ENCODE results near the gene PDZD7.

Gene PDZD7

GRCh38 chr10:101060951-101061623 lies 30.2 kb upstream of the PDZD7 start:
- peak; percentile 92 for DNase-seq

DNA sequence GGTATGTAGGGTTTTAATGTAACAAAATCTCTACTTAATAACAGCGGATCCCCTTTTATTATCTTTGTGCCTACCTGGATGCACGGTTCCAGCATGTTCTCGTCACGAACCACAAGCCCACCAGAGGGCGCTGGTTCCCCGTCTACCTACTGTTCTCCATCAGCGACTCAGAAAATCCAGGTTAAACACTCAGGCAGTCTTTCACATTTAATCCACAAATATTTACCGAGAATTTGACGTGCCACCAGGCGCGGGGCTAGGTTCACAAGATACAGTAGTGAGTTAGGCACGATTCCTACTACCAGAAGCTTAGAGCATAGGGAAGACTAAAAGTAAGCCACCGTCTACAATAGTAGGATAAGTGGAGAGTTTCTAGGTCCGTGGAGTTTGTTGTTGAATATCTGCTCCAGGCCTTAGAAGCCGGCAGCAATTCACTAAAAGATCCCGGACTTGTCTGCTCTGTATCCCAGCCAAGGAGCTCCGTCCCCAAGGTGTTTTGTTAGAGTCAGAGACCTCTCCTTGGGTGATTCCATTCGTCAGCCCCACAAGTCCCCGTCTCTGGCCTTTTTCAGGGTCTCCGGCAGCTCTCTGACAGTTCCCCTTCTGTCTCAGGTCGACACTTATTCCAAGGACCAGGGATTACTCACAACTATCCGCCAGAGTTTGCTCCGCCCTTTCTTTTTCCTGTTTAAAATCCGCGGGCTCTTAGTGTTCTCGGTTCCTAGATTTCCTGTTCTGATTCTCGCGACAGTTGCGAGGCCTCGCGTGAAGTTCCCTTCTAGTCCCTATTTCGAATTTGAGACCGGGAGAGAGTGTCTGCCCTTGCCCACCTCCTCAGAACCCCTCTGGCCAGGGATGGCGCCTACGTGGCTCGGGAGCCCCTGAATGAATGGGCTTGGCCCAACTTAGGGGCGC lies 29.4 kb upstream of the PDZD7 start:
- peak; percentile 93 for DNase-seq

DNA sequence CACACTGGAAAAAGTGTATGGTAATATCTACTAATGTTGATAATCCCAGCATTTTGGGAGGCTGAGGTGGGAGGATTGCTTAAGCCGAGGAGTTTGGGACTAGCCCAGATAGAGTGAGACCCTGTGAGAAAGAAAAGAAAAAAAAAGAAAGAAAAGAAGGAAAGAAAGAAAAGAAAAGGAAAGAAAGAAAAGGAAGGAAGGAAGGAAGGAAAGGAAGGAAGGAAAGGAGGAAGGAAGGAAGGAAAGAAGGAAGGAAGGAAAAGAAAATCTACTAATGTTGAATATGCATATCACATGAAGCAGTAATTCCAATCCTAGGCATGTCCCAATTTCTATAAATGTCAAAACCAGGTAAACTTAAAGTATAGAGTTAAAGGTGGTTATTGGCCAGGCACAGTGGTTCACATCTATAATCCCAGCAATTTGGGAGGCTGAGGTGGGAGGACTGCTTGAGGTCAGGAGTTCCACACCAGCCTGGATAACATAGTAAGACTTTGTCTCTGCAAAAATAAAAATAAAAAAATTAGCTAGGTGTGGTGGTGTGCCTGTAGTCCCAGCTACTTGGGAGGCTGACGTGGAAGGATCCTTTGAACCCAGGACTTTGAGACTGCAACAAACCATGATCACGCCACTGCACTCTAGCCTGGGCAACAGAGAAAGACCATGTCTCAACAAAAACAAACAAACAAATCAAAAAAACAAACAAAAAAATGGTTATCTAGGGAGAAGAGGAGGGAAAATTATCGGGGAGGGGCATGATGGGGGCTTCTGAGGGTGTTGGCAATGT lies 25.6 kb upstream of the PDZD7 start:
- DNase-seq, result no peak

DNA sequence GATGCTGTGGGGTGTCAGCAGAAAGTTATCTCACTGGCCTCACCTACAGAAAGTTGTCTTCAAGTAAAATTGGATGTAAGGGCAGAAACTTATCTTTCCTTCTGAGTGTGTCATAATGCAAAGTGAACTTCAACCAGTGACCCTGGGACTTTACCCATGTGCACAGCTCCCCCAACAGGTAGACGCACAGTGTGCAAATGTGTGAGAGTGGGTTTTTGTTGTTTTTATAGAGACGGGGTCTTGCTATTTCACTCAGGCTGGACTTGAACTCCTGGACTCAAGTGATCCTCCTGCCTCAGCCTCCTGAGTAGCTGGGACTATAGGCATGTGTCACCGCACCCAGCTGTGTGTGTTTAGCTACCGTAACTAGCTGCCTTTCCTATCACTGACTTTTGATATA lies 24.5 kb upstream of the PDZD7 start:
- DNase-seq, result no peak

GRCh38 chr10:101054876-101055275 lies 23.9 kb upstream of the PDZD7 start:
- DNase-seq, result no peak

GRCh38 chr10:101054351-101054750 lies 23.4 kb upstream of the PDZD7 start:
- no peak for DNase-seq

- no peak for DNase-seq
Measured at GRCh38 chr10:101053516-101053915, 22.6 kb upstream of the PDZD7 start.

DNA sequence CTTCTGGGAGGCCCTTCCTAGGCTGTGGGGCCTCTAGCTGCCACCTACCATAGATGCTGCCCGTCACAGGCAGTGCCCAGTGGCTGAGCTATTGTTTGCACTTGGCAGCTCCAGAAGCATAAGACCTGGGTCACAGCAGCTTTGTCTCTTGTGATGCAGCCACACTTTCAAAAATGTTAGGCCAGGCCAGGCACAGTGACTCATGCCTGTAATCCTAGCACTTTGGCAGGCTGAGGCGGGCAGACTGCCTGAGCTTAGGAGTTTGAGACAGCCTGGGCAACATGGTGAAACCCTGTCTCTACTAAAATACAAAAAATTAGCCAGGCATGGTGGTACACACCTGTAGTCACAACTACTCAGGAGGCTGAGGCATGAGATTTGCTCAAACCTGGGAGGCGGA lies 21.4 kb upstream of the PDZD7 start:
- DNase-seq, result no peak

- DNase-seq, result peak; percentile 81
Measured at GRCh38 chr10:101050208-101051069, 19.5 kb upstream of the PDZD7 start.

DNA sequence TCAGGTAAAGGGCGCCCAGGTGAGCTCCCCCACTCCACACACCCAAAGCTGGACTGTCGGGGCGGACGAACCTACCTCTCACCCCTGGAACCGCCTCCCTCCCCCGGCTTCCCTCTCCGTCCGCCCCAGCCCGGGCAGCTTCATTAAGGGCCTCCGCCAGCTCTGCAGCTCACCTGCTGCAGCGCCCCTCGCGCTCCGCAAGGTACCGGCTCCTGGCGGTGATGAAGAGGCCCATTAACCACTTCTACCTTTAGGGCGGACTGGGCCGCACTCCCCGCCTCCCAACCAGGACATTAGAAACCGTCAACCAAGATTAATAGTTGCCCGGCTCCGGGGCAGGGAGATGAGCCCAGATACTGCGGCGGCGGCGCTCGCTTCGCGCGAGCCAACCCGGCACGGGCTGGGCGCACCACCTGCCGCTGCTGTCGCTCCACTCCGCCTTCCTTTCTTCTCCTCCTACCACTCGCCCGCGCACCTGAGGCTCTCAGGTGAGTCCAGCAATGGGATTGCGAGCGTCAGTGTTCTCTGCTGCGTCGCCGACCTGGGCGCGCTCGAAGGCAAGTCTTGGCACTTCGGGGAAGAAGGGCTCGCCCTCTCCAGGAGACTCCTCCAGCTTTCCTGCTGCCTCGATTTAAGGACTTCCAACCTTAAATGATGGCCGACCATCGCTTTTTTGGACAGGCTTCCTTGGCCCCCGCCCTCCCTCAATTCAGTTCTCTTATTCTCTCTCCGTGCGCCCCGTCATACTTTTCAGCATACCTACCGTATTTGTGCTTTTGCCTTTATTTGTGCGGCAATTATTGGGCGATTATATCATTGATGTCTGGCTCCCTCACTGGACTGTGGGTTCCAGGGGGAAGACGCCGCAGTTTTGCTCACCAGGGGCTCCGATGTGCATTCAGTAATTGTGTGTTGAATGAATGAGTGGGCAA lies 17.3 kb upstream of the PDZD7 start:
- no peak for DNase-seq

GRCh38 chr10:101047268-101047667 lies 16.3 kb upstream of the PDZD7 start:
- DNase-seq, result no peak

- DNase-seq, result no peak
Measured at GRCh38 chr10:101046332-101047238, 15.7 kb upstream of the PDZD7 start.

DNA sequence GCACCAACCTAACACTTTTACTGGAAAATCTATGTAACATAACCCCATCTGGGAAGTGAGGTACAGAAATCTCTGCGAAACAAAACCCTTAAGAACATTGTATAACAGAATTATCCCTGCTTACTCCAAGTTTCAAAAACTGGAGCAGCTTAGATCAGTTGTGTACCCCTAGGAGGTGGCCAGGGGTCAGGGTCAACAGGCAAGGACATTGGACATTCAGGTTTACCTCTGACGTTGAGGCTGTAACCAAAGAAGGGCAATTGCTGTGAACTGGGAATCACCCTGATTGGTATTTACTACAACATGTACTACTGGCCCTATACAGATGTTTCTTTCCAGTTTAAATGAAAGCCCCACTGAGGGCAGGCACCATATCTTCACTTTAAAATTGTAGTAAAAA lies 13.2 kb upstream of the PDZD7 start:
- no peak for DNase-seq

- no peak for DNase-seq
Measured at GRCh38 chr10:101043363-101043707, 12.4 kb upstream of the PDZD7 start.

GRCh38 chr10:101042667-101043362 lies 11.9 kb upstream of the PDZD7 start:
- peak; percentile 93 for DNase-seq

GRCh38 chr10:101042118-101042517 lies 11.2 kb upstream of the PDZD7 start:
- no peak for DNase-seq

DNA sequence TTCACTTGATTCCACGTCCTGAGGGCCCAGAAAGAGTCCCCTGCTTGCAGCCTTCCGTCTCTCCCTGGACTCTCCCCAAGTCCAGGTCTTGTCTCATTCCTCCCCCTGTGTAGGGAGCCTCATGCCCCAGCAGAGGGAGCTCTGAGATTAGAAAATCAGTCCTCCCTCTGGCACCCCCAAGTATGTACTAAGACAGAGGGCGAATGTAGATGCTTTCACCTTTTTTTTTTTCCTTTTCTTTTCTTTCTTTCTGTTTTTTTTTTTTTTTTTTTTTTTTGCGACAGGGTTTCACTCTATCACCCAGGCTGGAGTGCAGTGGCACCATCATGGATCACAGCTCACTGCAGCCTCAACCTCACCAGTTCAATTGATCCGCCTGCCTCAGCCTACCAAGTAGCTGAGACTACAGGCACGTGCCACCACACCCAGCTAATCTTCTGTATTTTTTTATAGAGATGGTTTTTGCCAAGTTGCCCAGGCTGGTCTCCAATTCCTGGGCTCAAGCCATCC lies 10.4 kb upstream of the PDZD7 start:
- DNase-seq, result peak; percentile 80

DNA sequence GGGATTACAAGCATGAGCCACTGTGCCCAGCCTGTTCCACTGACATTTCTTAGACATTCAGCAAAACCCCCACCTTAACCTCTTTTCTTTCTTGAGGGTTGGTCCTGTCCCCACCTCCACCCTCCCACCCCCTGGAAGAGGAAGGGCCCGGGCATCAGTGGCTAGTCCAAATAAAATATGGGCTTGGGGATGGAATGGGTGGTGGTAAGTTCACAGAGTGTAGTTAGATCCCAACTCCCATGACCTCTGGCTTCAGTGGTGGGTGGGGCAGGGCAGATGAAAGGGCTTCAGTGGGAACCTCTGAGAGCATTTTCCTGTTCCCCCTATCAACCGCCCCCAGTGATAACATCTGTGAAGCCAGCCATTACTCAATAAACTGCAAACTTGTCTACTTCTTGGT lies 9.9 kb upstream of the PDZD7 start:
- no peak for DNase-seq

GRCh38 chr10:101040061-101040460 lies 9.1 kb upstream of the PDZD7 start:
- no peak for DNase-seq

Data from CD4-positive, alpha-beta T cell treated with Interleukin-6 for 4 hours (primary cell).